Bronchial epithelial cell (primary cell): ENCODE data around the gene PLEKHA5. TPM values are rescaled to one million over a fixed set of nuclear protein-coding genes. Genes with fewer than 3 reads are reported as not detected.

ENCODE experiments used
- DNase-seq: peaks from one replicate; pipeline ENCODE4 v3.0.0-alpha.2; 2010; ENCODE audit warnings: low read depth
- FAIRE-seq: peaks from 2 replicates; lab custom pipeline; 2011; peaks lifted over from hg19 to GRCh38; lab: Jason Lieb, UNC
- H3K27me3 ChIP-seq: 2 replicates; pipeline ENCODE4 v1.5.1; 2011; ENCODE audit warnings: low read length; ENCODE audit not compliant: control insufficient read depth, insufficient read depth
- H3K36me3 ChIP-seq: 2 replicates; pipeline ENCODE4 v1.5.1; 2011; ENCODE audit warnings: low read length; ENCODE audit not compliant: control insufficient read depth, insufficient read depth
- H3K4me3 ChIP-seq: 2 replicates; pipeline ENCODE4 v1.5.1; 2011; ENCODE audit warnings: mild to moderate bottlenecking, low read depth, low read length, control low read depth
- CTCF ChIP-seq: IDR thresholded peaks from 2 replicates; pipeline ENCODE4 v1.5.1; 2011; ENCODE audit warnings: mild to moderate bottlenecking, moderate library complexity, low read length, control low read depth, inconsistent platforms; ENCODE audit not compliant: insufficient read depth, severe bottlenecking
- total RNA-seq: library from RNA; depleted of rRNA; stranded (reverse); fragments of >200 nt; gene quantifications from 2 replicates; pipeline ENCODE4 v1.2.1, GENCODE V29; 2014

Gene PLEKHA5
- total RNA-seq, 1 donor from 2014 or later = 24.0 TPM

- Histone ChIP-seq H3K4me3 (no peak overlapping the region), H3K27me3 (no peaks in the 10 kb centered on the region), H3K36me3 (peaks cover 3% of the 10 kb centered on the region)
- DNase-seq = no peak
- TF ChIP-seq CTCF = no peak
- no peak for FAIRE-seq
Observed at GRCh38 chr12:19278407-19278806, 148.9 kb downstream of the PLEKHA5 start.

DNA sequence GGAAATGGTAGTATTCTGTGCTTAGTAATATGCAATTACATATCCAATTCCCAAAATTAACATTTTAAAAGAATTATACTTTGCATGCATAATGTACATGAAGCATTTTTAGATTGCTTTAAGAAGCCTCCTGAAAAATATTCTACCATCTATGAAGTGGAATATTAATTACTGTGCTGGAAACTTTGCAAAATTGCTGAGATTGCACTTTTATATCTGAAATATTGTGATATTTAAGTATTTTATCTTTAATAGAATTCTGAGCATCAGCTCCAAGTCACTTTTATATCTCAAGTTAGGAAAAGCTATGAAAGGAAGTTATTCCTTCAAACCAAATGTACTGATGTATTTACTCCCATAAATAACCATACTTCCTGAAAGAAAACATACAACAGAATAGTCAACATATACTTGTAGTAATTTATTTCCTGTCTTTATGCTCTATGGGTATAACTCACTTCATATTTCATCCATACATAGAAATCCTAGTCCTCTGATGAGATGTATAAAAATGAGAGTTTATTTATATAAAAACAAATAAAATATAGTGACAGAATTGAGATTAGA is 152.7 kb downstream of the PLEKHA5 start:
- DNase-seq = no peak
- H3K27me3 ChIP-seq = no peaks in the 10 kb centered on the region
- FAIRE-seq = no peak
- no peak overlapping the region for H3K4me3 ChIP-seq
- peaks cover 4% of the 10 kb centered on the region for H3K36me3 ChIP-seq
- TF ChIP-seq CTCF = no peak

DNA sequence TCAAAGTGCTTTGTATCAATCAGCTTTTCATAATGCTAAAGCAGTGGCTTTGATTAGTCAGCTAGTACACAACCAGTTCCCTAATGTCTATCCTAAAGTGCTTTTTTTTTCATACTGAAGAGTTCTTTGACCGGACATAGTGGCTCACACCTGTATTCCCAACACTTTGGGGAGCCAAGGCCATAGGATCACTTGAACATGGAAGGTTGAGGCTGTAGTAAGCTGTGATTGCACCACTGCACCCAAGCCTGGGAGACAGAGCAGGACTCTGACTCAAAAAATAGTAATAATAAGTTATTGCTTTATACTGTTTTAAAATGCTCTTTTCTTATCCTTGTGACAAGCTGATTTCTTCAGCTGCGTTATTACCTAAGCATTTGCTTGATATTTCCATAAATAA is 155.1 kb downstream of the PLEKHA5 start:
- H3K27me3 ChIP-seq = no peaks in the 10 kb centered on the region
- DNase-seq = no peak
- no peak for FAIRE-seq
- peaks cover 4% of the 10 kb centered on the region for H3K36me3 ChIP-seq
- H3K4me3 ChIP-seq = no peak overlapping the region
- TF ChIP-seq CTCF = no peak

DNA sequence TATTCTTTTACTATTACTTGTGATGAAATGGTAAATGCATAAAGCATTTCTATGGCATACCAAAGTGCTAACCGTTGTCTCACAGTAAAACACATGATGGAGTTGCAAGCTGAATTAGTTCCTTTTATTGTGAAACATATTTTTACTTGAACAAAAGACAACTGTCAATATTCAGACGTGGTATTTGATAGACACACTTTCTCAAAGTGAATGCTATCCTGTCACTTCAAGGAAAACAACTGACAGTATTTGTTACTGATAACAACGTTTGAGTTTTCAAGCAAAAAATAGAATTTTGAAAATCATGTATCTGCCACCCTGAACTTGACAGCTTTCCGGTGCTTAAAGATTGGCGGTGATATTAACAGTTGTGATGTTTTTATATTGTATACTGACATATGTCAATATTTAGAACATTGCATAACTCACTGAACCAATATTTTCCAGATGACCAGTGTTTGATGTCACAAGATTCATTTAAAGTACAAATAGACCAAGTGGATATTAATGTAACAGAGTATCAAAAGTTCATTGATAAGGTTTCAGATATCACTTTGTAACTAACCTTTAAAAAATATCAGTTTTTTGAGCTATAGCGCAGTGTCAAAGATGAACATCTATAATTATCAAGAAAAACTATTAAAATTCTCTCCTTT is 156.4 kb downstream of the PLEKHA5 start:
- Histone ChIP-seq H3K27me3 (no peaks in the 10 kb centered on the region), H3K36me3 (peaks cover 7% of the 10 kb centered on the region), H3K4me3 (no peak overlapping the region)
- no peak for TF ChIP-seq CTCF
- DNase-seq (no peak), FAIRE-seq (no peak)

DNA sequence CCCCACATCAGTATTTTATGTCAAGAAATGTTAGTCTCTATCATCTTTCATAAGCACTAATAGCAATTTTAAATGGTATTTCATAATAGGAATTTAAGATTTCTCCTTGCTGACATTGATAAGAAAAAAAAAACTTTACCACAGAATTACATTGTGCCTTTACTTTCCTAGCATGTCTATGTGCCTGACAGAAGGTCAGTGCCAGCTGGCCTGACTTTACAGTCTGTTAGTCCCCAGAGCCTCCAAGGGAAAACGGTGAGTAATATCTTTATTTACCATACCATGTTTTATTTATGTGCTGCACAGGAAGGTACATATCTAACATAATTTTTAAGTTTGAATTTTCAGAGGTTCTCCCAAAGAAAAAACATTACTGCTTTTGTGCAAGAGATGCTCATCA is 157.8 kb downstream of the PLEKHA5 start:
- Histone ChIP-seq H3K4me3 (no peak overlapping the region), H3K36me3 (peaks cover 7% of the 10 kb centered on the region), H3K27me3 (no peaks in the 10 kb centered on the region)
- FAIRE-seq (no peak), DNase-seq (no peak)
- TF ChIP-seq CTCF = no peak
